Jurkat, Clone E6-1 (cell line): ENCODE measurements around the gene CHST8.
A peak's percentile ranks its signal among the peaks of the same experiment; 100 is the strongest.

Experiments used
- DNase-seq: peaks from one replicate; pipeline ENCODE4 v3.0.0-alpha.2; 2011; ENCODE audit warnings: low read depth, low spot score
- H3K4me3 ChIP-seq: 2 replicates; pipeline ENCODE4 v1.5.1; 2011; ENCODE audit warnings: mild to moderate bottlenecking, low read length, control low read depth, moderate library complexity

CHST8 gene

GRCh38 chr19:33771384-33772101 lies 149.8 kb downstream of the CHST8 start:
- DNase-seq: no peak
- H3K4me3 ChIP-seq: no peak overlapping the region

GRCh38 chr19:33772102-33772857 lies 150.5 kb downstream of the CHST8 start:
- no peak for DNase-seq
- H3K4me3 ChIP-seq: no peak overlapping the region

DNA sequence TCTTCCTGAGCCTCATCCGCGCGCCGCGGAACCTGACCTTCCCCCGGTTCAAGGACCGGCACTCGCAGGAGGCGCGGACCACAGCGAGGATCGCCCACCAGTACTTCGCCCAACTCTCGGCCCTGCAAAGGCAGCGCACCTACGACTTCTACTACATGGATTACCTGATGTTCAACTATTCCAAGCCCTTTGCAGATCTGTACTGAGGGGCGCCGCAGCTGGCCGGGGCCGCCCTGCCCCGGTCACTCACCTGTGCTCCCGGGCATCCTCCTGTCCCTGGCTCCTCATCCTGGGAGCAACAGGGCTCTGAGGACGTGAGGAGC lies 151.1 kb downstream of the CHST8 start:
- no peak for DNase-seq

GRCh38 chr19:33773704-33774624 lies 152.2 kb downstream of the CHST8 start:
- no peak overlapping the region for H3K4me3 ChIP-seq
- DNase-seq: no peak

More for the DNA sequence above, 151.1 kb downstream of the CHST8 start:
- H3K4me3 ChIP-seq: no peak overlapping the region

- no peak overlapping the region for H3K4me3 ChIP-seq
- no peak for DNase-seq
Measured at GRCh38 chr19:33774751-33775150, 153.0 kb downstream of the CHST8 start.

- DNase-seq: no peak
- no peak overlapping the region for H3K4me3 ChIP-seq
Measured at GRCh38 chr19:33775731-33776487, 154.2 kb downstream of the CHST8 start.

GRCh38 chr19:33777351-33777750 lies 155.6 kb downstream of the CHST8 start:
- DNase-seq: no peak

DNA sequence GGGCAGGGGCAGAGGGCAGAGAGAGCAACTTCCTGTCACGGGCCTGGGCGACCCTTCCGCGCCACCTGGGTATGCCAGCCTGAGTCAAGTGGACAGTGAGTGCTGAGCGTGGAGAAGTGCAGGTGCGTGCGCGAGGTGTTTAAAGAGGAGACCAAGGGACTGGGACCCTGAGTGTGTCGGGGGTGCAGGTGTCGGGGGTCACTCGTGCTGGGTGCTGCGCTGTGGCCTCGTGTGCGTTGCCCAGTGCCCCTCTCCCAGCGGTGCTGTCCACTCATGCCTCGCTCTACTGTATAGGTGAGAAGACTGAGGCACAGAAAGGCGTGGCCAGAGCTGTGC lies 156.0 kb downstream of the CHST8 start:
- DNase-seq: no peak

More at GRCh38 chr19:33777351-33777750, 155.6 kb downstream of the CHST8 start:
- no peak overlapping the region for H3K4me3 ChIP-seq

DNA sequence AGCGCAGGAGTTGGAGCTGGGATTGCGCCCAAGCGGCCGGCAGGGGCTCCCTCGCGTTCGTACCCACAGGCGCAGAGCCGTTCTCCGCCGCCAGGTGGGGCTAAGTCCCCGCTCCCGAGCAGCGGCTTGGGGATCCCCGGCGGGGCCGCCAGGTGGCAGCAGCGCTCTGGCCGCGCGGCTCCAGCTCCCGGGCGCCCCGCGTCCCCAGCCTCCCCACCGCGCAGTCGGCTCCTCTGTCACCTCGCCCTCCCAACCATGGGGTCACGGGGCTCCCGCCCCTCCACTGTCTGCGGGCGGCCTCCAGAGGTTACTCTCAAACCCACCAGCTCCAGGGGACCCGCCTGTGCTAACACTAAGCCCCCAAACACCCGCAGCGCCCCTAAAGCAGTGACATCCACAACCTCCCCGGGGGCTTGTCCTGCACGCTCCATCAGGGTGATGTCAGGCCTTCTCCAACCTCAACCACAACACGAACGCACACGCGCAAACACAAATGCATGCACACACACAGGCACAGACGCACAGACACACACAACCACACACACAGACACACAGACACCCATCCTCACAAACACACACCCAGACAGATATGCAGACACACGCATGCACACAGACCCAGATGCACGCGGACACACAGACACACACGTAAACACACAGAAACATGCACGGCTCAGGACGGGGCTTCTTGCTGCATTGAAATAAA lies 156.5 kb downstream of the CHST8 start:
- H3K4me3 ChIP-seq: peak overlapping the region; percentile 16
- peak; percentile 60 for DNase-seq

More for the DNA sequence above, 156.0 kb downstream of the CHST8 start:
- H3K4me3 ChIP-seq: no peak overlapping the region

- DNase-seq: no peak
- no peak overlapping the region for H3K4me3 ChIP-seq
Measured at GRCh38 chr19:33779849-33780248, 158.1 kb downstream of the CHST8 start.

DNA sequence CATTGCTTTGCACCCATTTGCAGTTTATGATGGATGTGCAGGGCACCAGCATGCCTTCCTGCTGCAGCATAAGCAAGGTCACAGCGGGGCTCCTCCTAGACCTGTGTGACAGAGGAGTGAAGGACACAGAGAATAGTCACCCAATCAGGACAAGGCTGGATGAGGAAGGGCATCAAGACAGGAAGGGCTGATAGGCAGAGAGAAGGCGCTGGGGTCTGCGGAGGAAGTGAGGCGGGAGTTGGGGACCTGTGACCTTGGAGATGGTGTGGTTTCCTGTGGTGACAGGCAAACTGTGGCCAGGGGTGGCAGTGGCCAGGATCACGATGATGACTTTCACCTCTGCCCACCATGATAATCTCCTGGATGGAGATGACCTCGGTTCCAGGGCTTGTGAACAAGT lies 158.5 kb downstream of the CHST8 start:
- H3K4me3 ChIP-seq: no peak overlapping the region
- no peak for DNase-seq

GRCh38 chr19:33780746-33781145 lies 159.0 kb downstream of the CHST8 start:
- no peak for DNase-seq

DNA sequence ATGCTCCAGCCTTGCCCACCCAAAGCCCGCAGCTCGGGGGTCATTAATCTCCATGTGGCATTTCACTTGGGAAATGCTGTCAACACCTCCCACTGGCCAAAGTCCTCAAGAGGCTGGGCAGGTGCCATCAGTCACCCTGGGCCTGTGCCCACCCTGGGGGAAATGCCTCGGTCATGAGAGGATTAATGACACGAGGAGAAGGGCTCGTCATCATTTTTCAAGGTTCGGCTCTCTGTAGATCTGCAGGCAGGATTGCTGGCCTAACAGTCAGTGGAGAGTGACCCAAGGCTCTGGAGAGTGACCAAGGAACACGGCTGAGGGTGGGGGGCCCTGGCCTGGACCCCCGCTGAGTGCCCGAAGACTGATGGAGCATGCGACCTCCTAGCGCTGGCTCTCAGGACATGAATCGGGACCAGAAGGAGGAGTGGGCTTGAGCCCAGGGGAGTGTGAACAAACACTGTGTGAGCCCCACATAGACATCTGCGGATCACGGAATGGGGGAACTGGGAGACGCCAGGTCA lies 159.7 kb downstream of the CHST8 start:
- H3K4me3 ChIP-seq: no peak overlapping the region
- DNase-seq: no peak

More at GRCh38 chr19:33780746-33781145, 159.0 kb downstream of the CHST8 start:
- no peak overlapping the region for H3K4me3 ChIP-seq

DNA sequence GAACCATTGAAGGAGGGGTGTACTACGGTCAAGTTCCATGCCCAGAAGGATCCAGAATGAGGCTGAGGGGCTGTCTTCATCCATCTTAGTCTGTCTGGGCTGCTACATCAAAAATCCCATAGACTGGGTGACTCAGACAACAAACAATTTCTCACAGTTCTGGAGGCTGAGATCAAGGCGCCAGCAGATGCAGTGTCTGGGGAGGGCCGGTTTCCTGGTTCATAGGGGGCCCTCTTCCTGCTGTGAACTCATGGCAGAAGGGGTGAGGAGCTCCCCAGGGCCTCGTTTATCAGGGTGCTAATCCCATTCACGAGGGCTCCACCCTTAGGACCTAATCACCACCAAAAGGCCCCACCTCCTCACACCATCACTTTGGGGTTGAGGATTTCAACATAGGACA lies 160.2 kb downstream of the CHST8 start:
- DNase-seq: no peak
- no peak overlapping the region for H3K4me3 ChIP-seq

DNA sequence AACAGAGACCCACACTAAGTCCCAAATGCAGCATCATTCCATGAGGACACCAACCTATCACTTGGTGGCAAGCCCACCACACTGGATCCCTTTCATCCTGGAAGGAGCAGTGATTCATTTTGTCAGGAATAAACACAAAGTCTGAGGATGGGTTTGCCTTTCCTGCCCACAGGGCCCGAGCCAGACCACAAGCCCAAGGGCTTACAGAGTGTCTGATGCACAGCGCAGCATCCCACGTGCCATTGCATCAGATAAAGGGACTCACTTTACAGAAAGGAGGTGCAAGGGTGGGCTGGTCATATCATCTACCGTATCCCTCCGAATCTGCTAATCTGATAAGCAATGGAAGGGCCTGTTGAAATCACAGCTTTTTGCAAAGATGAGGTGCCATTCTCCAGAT lies 162.7 kb downstream of the CHST8 start:
- DNase-seq: no peak
- no peak overlapping the region for H3K4me3 ChIP-seq

GRCh38 chr19:33785795-33786194 lies 164.0 kb downstream of the CHST8 start:
- no peak overlapping the region for H3K4me3 ChIP-seq
- no peak for DNase-seq

GRCh38 chr19:33788676-33789075 lies 166.9 kb downstream of the CHST8 start:
- H3K4me3 ChIP-seq: no peak overlapping the region
- DNase-seq: no peak

DNA sequence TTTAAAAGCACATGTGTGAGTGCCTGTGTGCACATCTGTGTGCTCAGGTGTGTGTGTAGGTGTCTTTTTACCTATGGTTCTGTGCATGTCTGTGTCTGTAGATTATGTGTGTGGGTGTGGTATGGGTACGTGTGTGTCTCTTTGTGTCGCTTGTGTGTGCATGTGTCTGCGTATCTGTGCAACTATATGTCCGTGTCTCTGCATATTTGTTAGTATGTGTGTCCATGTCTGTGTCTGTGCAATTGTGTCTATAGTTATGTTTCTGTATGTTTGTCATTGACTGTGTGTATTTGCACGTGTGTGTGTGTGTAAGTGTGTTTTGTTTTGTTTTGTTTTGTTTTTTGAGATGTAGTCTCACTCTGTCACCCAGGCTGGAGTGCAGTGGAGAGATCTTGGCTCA lies 167.6 kb downstream of the CHST8 start:
- no peak overlapping the region for H3K4me3 ChIP-seq
- DNase-seq: no peak
